HL-60/S4 treated with phorbol 12-myristate 13-acetate at 8.2 ng/mL for 4 days and 3 days (cell line): ENCODE data around the gene WDPCP.
"Not testable (repeated sequence)": the region's sequence is repeated elsewhere in the genome, so short reads cannot be mapped to it uniquely, and the experiment has no call there.

ENCODE experiments used
- in situ Hi-C: fragments of 300-500 bp; cut with MboI; formaldehyde crosslinking; loops from 2 replicates; pipeline ENCODE4 v1.15.0; 2022; ENCODE audit warnings: low sequenced_read_pairs

Gene WDPCP

DNA sequence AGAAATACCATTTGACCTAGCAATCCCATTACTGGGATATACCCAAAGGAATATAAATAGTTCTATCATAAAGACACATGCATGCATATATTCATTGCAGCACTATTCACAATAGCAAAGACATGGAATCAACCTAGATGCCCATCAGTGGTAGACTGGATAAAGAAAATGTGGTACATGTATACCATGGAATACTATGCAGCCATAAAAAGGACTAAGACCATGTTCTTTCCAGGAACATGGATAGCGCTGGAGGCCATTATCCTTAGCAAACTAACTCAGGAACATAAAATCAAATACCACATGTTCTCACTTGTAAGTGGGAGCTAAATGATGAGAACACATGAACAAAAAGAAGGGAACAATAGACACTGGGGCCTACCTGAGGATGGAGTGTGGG, 119.0 kb downstream of the WDPCP start:
- in situ Hi-C loops = not testable (repeated sequence)

DNA sequence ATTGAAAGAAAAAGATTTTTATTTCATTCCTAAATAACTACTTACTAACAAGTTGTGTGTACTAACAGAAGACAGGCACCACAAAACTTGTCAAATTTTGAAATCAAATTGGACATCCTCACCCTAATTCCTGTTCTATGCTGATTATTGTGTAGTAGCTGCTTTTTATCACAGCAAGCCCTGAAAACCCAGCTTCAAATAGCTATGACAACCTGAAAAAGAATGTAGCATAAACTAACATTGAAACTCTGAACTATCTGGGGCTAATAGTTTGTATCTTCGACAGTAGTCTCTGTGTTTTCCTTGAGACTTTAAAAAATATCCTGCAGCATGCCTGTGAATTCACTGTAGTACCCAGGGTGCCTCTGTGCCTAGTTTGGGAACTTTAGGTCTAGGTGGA, 122.6 kb downstream of the WDPCP start:
- in situ Hi-C loops = no loop called here

DNA sequence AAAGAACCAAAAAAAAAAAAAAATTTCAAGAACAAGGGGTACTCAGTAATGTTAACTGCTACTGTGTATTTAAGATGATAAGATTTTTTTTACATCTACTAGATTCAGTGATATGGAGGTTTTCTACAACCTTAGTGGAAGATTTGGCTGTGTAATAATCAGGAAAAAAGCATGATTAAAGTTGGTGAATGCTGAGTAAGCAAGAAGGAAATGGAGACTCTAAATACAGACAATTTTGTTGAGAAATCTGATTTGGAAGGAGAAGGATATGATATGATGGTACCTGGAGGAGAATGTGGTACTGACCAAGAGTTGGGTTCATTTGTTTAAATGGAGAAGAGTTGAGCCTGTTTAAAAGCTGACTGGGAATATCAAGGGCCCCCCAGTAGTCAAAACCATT, 125.1 kb downstream of the WDPCP start:
- in situ Hi-C loops = no loop called here

DNA sequence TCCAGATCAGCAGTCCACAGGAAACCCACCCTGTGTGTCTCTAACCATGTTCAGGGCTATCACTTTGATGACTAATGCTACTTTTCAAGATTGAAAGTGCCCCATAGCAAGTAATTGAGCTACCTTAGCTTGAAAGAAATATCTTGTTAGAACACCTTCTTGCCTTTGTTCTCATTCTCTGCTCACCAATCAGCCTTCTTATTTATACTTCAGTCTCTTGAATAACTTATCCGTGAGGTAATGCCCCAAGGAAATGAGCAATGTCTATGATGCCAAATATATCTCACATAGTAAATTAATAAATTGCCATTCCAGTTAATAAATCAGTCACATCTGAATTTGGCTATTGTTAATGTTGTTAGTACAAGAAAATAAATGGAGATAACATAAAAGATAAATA, 141.6 kb downstream of the WDPCP start:
- in situ Hi-C loops = no loop called here

DNA sequence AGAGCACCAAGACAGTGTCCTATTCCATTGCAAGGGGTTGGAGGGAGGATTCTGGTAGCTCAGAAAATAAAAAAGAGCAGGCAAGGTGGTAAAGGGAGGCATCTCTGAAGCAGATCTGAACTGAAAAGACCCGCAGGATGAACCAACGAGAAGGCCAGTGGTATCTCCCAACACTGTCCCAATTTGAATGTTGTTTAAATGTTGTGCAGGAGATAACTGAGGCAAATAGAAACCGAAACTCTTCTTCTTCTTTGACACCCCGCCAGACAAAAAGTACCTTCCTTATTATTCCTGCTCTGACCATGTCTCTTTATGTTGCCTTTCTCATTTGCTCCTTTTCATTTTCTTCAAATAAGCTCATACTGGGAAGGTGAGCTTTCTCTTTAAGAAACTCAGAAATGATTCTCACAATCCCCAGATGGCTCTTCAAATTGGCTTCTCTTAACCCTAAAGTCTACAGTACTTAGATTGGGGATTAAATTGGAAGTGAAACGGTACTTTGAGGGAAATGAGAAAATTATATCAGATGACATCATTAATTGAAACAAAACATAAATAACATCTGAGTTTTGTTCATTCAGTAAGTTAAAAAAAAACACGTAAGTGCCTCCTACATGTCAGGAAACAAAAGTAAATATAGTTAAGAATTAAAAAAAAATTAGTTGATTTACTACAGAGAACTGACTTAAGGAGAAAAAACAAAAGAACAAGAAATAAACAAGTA, 143.6 kb downstream of the WDPCP start:
- in situ Hi-C loops = no loop called here

DNA sequence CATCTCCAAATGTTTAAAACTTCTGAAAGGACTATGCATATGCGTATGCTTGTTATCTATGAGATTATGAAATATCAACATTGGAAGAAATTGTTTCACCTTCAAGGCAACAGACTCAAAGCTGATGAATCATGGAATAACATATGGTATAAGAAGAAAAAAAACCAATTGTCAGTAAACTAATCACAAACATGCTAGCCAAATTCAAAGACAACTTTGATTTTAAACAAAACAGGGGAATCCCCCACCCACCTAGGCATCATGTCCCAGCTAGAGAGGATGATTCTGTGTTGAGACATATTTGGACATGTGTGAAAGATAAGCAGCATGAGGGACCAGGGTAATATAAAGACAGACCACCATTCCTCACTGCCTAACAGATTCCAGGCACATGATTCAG, 147.7 kb downstream of the WDPCP start:
- in situ Hi-C loops = no loop called here

DNA sequence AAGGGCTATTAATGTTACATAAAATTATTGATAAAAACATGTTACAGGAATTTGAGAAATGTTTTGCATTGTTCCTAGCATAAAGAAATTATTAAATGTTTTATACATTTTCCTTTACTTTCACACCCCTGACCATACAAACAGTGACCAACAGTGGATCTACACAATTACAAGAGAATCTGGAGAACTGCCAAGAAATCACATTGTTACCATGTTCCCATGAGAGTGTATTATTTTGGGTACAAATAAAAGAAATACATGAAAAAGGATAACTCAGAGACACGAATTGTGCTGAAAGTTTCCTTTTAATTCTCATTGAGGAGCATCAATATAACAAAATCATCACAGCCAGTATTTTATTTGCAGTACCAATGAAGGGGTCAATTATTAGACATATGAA, 150.1 kb downstream of the WDPCP start:
- in situ Hi-C loops = no loop called here

DNA sequence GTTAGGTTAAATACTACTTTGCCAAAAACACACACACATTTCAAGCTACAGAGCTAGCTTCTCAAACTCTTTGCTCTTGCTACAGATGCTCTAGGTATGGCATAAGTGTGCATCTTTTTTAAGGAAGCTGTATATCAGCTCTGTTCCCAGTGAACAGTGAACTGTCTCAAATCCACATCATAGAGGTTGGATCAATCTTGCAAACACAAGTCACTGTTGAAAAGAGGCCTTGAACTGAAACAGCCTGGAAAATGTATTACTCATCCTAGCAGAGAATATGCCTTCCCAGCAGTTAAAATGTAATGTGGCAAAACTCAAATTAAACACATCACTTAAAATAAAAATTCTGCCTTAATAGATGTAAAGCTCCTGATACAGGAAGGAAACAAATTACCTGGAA, 151.8 kb downstream of the WDPCP start:
- in situ Hi-C loops = no loop called here

DNA sequence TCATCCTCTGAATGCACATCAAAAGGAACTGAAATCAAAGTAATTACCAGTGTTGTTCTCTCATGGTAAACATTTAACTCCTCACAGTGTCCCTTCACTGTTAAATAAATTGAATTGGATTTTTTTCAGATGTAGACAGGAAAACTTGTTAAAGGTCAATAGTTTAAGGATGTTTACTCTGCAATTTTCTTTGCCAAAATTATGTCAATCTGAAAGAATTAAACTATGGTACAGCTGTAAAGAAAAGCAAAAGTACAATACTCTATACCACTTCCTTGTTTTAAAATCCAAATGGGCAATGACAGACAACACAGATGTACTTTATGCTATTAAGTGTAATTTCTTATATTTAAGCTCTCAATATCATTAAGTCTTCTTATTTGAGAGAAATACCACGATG, 153.2 kb downstream of the WDPCP start:
- in situ Hi-C loops = no loop called here

DNA sequence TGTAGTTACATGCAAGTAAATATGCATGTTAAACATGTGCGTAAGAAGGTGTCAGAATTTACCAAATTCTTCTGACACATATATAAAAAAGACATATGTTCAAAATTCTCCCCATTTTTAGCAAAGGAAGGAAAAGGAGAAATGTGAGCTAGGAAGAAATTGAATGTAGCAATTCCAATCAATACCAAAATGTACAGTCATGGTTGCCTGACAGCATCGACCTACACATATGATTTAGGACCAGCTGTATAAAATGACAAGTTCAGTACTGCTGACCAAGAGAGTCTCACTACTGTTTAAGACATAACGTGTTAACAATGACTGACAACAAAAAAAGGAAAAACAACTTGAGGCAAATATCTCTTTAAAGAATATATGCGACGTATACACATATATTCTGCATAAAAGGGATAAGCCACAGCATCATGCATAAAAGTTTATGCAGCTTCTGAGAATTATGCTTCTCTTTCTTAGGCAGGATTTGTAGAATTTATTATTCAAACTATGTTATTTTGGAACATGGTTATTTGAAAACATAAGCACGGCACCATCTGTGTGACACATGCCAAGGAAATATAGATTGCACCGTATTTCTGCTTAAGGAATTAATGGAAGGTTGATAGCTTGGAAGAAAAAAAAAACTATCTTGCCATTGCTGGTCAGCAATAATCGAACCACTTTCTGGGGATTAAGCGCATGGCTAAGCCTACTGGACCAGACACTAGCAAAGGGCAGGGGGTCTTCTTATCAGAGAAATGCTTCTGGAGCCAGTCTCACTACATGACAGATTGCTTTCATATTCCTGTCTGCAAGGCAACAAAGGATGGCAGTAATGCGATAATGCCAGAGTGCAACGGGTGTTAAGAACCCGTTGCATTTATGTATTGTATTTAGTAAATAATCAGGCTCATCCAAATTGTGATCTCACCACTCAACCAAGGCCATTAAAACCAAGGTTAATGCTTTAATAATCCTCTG, 154.0 kb downstream of the WDPCP start:
- in situ Hi-C loops = no loop called here

DNA sequence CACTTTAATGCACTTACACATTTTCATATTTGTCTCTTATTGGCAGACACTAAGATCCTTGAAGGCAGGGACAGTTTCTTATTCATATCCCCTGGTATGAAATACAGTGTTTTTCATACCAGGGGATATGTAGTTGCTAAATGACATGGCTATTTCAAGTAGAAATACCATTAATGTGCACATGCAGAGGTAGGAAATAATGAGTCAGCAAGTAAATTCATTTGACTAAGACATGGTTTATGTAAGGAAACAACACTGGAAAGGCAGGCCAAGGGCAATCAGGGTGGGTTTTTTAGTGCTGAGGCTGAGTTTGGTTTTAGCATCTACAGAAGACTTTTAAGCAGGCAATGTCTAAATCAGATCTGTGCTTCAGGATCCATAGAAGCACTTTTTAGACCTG, 155.9 kb downstream of the WDPCP start:
- in situ Hi-C loops = no loop called here

DNA sequence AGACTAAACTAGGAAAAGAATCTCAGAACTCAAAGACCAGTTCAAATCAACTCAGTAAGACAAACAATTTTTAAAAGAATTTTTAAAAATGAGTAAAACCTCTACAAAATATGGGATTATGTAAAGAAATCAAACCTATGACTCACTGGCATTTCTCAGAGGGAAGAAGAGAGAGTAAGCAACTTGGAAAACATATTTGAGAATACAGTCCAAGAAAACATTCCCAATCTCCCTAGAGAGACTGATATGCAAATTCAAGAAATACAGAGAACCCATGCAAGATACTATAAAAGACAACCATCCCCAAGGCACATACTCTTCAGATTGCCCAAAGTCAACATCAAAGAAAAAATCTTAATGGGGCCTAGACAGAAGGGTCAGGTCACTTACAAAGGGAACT, 162.7 kb downstream of the WDPCP start:
- in situ Hi-C loops = no loop called here

DNA sequence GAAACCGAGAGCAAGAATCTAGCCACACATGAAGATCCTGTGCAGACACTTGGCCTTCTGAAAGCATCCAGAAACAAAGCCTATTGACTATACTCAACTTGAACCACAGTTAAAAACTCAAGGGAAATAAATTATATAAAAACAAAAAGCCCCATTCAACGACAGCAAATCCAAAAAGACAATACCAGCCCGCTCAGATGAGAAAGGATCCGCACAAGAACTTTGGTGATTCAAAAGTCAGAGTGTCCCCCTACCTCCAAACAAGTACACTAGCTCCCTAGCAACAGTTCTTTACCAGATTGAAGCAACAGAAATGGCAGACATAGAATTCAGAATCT, 163.2 kb downstream of the WDPCP start:
- in situ Hi-C loops = no loop called here

DNA sequence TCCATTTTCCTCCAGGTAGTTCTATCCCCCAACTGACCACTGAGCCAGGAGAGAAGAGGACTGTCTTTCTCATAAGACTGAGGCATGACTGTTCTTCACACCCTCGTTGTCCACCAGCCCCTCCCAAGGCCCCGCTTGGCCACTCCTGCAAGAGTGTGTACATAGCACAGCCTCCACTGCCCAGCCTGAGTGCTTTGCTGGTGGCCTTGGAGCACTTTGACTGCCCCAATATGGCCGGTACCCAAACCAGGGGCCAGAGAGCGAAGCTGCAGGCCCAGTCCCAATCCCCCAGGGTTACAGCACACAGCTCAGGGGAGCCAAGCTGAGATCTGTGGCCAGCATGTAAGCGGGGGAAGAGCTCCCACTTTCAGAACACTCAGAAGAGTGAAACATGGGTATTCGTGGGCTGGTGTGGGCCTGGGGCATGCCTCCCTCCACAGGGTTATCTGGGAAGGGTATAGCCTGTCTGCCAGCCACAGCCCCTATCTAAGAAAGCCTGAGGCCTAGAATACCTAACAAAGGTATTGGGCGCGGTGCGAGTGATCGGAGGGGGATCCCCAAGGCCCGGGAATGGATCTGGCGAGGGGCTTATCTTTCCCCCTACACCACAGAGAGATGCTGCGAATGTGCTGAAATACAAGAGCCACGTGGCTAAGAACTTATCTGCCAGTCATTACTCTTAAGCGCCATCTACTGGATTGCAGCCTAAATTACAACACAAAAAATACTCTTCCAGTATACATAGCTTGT, 163.8 kb downstream of the WDPCP start:
- in situ Hi-C loops = no loop called here

DNA sequence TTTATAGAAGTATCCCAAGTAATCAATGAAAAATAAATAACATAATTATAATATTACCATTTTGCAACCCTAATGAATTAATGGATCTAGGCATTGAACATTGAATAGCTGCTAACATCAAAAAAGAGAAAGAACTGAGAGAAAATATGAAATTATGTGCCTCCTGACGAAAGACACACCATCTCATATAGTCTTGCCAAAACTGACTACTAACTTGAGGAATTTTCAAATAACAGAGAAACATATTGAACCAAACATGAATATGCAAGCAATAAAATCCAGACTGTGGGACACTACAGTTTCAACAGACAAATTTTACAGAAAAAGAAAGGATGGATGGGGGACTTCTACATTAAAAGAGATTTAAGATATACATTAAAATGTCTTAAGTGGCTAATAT, 165.7 kb downstream of the WDPCP start:
- in situ Hi-C loops = no loop called here

DNA sequence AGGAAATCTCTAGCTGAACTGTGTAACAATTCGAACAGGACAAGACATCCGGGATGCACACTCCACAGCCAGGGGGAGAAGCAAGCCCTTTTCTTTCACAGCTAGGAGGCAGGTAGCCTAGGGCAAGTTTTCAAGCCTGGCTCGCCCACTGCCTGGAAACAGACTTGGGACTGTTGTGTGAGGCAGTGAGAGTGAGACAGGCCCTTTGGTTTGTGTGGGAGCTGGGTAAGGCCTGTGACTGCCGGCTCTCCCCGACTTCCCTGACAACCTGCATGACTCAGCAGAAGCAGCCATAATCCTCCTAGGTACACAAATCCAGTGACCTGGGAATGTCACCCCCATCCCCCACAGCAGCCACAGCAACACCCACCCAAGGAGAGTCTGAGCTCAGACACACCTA, 179.7 kb downstream of the WDPCP start:
- in situ Hi-C loops = no loop called here

DNA sequence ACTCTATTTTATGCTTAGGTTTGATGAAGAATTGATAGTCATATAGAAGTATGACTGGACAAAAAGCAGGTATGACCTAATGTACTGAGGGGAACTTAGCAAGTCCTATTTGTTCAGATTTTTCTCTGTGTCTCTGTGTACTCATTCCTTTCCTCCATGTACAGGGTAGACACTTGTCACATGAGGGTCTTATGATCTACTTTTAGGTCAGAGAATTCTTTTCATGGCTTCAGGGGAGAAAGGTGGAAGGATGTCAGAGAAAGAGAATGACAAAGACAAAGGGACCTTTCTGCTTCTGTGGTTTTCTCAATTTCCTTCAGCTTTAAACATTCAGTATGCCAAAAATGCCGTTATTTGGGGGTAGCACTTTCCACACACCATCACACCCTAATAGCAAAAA, 181.6 kb downstream of the WDPCP start:
- in situ Hi-C loops = no loop called here

DNA sequence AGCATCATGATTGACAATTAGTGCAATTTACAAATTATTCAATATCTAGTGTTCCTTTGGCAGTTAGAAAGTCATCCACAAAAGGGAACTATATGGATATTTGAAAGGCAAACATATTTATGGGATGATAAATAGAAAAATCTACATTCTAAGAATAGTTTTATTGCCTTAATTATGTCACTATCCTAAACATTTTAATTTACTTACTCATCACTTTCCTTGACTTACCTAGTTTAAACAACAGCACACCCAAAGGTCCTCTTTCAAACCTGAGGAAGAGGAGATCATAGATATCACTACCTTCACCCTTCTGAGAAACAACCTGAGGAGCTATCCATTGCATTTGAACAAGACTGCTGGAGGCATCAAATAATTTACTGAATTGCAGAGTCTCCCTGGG, 184.5 kb downstream of the WDPCP start:
- in situ Hi-C loops = no loop called here

DNA sequence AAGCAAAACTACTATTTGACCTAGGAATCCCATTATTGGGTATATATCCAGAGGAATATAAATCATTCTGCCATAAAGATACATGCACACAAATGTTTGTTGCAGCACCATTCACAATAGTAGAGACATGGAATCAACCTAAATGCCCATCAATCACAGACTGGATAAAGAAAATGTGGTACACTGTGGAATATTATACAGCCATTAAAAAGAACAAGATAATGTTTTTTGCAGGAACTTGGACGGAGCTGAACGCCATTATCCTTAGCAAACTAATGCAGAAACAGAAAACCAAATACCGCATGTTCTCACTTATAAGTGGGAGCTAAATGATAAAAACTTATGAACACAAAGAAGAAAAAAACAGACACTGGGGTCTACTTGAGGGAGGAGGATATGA, 185.4 kb downstream of the WDPCP start:
- in situ Hi-C loops = not testable (repeated sequence)

DNA sequence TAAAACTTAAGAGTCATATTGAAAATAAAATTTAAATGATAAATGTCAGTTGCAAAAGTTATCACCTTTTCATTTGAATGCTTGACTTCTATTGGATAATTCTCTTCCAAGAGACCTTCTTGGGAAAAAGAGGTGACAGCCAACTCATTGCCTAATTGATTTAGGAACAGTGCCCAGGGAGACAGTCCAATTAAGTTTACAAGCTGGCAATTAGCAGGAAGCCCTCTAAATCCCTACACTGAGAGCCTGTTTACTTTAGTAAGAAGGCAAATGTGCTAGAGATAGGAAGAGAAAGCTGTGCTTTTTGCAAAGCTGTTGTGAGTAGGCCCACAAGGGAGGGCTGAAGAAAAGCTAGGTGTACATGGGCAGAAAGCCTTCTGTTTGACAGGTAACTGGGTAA, 189.1 kb downstream of the WDPCP start:
- in situ Hi-C loops = no loop called here

DNA sequence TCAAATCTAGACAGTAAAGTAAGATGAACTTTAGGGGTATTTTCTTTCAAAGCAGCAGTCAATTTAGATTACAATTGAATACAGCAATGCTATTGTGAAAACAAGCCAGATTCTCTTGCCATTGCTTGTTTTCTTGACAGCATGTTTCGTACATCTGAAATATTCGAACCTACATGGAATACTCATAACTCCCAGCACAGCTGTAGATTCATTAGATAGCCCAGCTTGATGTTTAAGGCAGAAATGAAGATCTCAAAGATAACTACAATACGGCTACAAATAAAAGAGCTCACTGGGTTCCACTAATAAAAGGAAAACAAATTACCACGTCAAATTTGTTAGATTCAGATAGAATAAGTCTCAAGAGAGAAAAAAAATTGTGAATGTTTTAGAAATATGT, 208.8 kb downstream of the WDPCP start:
- in situ Hi-C loops = no loop called here

DNA sequence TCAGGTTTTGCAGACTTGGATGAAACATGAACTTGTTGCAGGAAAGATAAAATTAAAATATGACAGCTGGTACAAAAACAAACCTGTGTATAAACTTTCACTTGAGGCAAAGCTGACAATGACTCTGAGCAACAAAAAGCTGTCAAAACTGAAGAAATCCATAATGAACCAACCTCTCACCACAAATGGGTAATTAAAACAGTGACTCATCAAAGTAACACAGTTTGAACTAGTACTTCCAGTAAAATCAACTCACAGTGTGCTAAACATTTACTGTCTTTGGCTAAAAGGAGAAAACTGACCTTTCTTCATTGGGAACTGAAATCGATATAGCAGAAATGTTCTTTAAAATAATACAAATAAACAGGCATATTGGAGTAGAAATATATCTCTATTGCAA, 209.7 kb downstream of the WDPCP start:
- in situ Hi-C loops = no loop called here
